GM12872 (cell line): ENCODE data around the gene TLE1.

Source experiments
- CTCF ChIP-seq: IDR thresholded peaks from 3 replicates; pipeline ENCODE4 v1.5.1; 2011; ENCODE audit warnings: low read depth, mild to moderate bottlenecking, low read length, moderate library complexity; ENCODE audit not compliant: insufficient read depth

TLE1 gene

GRCh38 chr9:81614335-81614734, 75.0 kb downstream of the TLE1 start:
- no peak for TF ChIP-seq CTCF

- TF ChIP-seq CTCF: no peak
Measured at GRCh38 chr9:81613002-81613812, 76.1 kb downstream of the TLE1 start.

- TF ChIP-seq CTCF: no peak
Measured at GRCh38 chr9:81611664-81612063, 77.7 kb downstream of the TLE1 start.

GRCh38 chr9:81610740-81611107, 78.6 kb downstream of the TLE1 start:
- TF ChIP-seq CTCF: no peak

GRCh38 chr9:81609782-81610739, 79.3 kb downstream of the TLE1 start:
- TF ChIP-seq CTCF: no peak

- no peak for TF ChIP-seq CTCF
Measured at GRCh38 chr9:81608289-81608657, 81.1 kb downstream of the TLE1 start.

- TF ChIP-seq CTCF: no peak
Measured at GRCh38 chr9:81607593-81608288, 81.6 kb downstream of the TLE1 start.
